H9 (cell line): ENCODE results near the gene B3GAT3. TPM values are rescaled to one million over a fixed set of nuclear protein-coding genes. Genes with fewer than 3 reads are reported as not detected.

Experiments used
- DNase-seq: peaks from one replicate; pipeline ENCODE4 v3.0.0-alpha.2; 2017
- H2AFZ ChIP-seq: one replicate; pipeline ENCODE4 v1.6.1; 2013; ENCODE audit warnings: mild to moderate bottlenecking, low read length, control low read depth, moderate library complexity
- H2AK5ac ChIP-seq: 2 replicates; pipeline ENCODE4 v1.6.1; 2013; ENCODE audit warnings: low read length, control low read depth, mixed read lengths; ENCODE audit not compliant: insufficient read length
- H2BK120ac ChIP-seq: one replicate; pipeline ENCODE4 v1.6.1; 2013; ENCODE audit warnings: low read depth, mild to moderate bottlenecking, low read length, control low read depth, inconsistent platforms; ENCODE audit not compliant: poor library complexity, severe bottlenecking
- H2BK12ac ChIP-seq: 2 replicates; pipeline ENCODE4 v1.6.1; 2013; ENCODE audit warnings: low read length, control low read depth, mixed read lengths, low read depth; ENCODE audit not compliant: insufficient read length
- H2BK15ac ChIP-seq: 2 replicates; pipeline ENCODE4 v1.6.1; 2013; ENCODE audit warnings: low read depth, low read length, control low read depth
- H2BK20ac ChIP-seq: one replicate; pipeline ENCODE4 v1.6.1; 2013; ENCODE audit warnings: low read depth, mild to moderate bottlenecking, low read length, control low read depth, inconsistent platforms; ENCODE audit not compliant: poor library complexity, severe bottlenecking
- H2BK5ac ChIP-seq: 2 replicates; pipeline ENCODE4 v1.6.1; 2013; ENCODE audit warnings: low read length, control low read depth, mixed read lengths; ENCODE audit not compliant: insufficient read length
- H3K14ac ChIP-seq: 2 replicates; pipeline ENCODE4 v1.6.1; 2013; ENCODE audit warnings: low read length, control low read depth; ENCODE audit not compliant: insufficient read depth
- H3K18ac ChIP-seq: 2 replicates; pipeline ENCODE4 v1.6.1; 2013; ENCODE audit warnings: low read depth, mild to moderate bottlenecking, mixed read lengths, low read length, control low read depth; ENCODE audit not compliant: insufficient read length
- H3K23ac ChIP-seq: 2 replicates; pipeline ENCODE4 v1.6.1; 2013; ENCODE audit warnings: low read length, control low read depth, mixed read lengths, low read depth; ENCODE audit not compliant: insufficient read length
- H3K23me2 ChIP-seq: 2 replicates; pipeline ENCODE4 v1.6.1; 2013; ENCODE audit warnings: low read depth, mild to moderate bottlenecking, mixed read lengths, low read length, control low read depth; ENCODE audit not compliant: insufficient read length, poor library complexity, severe bottlenecking
- H3K27ac ChIP-seq: 2 replicates; pipeline ENCODE4 v1.5.1; 2013; ENCODE audit warnings: low read length, control low read depth, mixed read lengths, low read depth; ENCODE audit not compliant: insufficient read length
- H3K27me3 ChIP-seq: 2 replicates; pipeline ENCODE4 v1.6.1; 2013; ENCODE audit warnings: low read length, control low read depth, inconsistent platforms; ENCODE audit not compliant: insufficient read depth
- H3K4ac ChIP-seq: 2 replicates; pipeline ENCODE4 v1.6.1; 2013; ENCODE audit warnings: low read depth, mild to moderate bottlenecking, control low read depth, inconsistent platforms, low read length, moderate library complexity
- H3K4me1 ChIP-seq: 2 replicates; pipeline ENCODE4 v1.6.1; 2013; ENCODE audit warnings: low read length, control low read depth, inconsistent platforms; ENCODE audit not compliant: insufficient read depth
- H3K4me2 ChIP-seq: 2 replicates; pipeline ENCODE4 v1.6.1; 2013; ENCODE audit warnings: low read length, control low read depth, mixed read lengths; ENCODE audit not compliant: insufficient read length, insufficient read depth
- H3K56ac ChIP-seq: 2 replicates; pipeline ENCODE4 v1.6.1; 2013; ENCODE audit warnings: low read depth, mild to moderate bottlenecking, mixed read lengths, low read length, control low read depth; ENCODE audit not compliant: insufficient read length
- H3K79me1 ChIP-seq: 2 replicates; pipeline ENCODE4 v1.6.1; 2013; ENCODE audit warnings: low read depth, mild to moderate bottlenecking, moderate library complexity, low read length, control low read depth, inconsistent platforms; ENCODE audit not compliant: insufficient read depth, poor library complexity, severe bottlenecking
- H3K79me2 ChIP-seq: 2 replicates; pipeline ENCODE4 v1.6.1; 2013; ENCODE audit warnings: low read length, control low read depth, inconsistent platforms; ENCODE audit not compliant: insufficient read depth
- H3K9ac ChIP-seq: 2 replicates; pipeline ENCODE4 v1.6.1; 2013; ENCODE audit warnings: low read length, control low read depth, mixed read lengths; ENCODE audit not compliant: insufficient read length; ENCODE audit errors: extremely low read depth
- H3K9me3 ChIP-seq: one replicate; pipeline ENCODE4 v1.6.1; 2013; ENCODE audit warnings: low read depth, low read length, inconsistent platforms; ENCODE audit not compliant: control insufficient read depth
- H3T11ph ChIP-seq: one replicate; pipeline ENCODE4 v1.6.1; 2013; ENCODE audit warnings: mild to moderate bottlenecking, low read length, control low read depth, inconsistent platforms
- H4K20me1 ChIP-seq: one replicate; pipeline ENCODE4 v1.6.1; 2013; ENCODE audit not compliant: control insufficient read depth, insufficient read length, insufficient read depth
- H4K5ac ChIP-seq: 2 replicates; pipeline ENCODE4 v1.6.1; 2013; ENCODE audit warnings: low read depth, mild to moderate bottlenecking, mixed read lengths, low read length, control low read depth; ENCODE audit not compliant: insufficient read length
- H4K8ac ChIP-seq: replicated peaks from 2 replicates; pipeline ENCODE4 v1.6.1; 2013; ENCODE audit warnings: low read length, control low read depth, mixed read lengths, low read depth; ENCODE audit not compliant: insufficient read length
- H4K91ac ChIP-seq: 2 replicates; pipeline ENCODE4 v1.6.1; 2013; ENCODE audit warnings: low read depth, mild to moderate bottlenecking, moderate library complexity, mixed read lengths, low read length, control low read depth; ENCODE audit not compliant: insufficient read length
- H3K27ac Mint-ChIP-seq, 3 experiments: 2 replicates in 2 of 3; 3 replicates in 1 of 3; pipeline ENCODE4 v1.8.0; 2020 to 2021; ENCODE audit warnings: mixed read lengths in 3 of 3, mild to moderate bottlenecking in 1 of 3, moderate library complexity in 1 of 3
- H3K27me3 Mint-ChIP-seq: 2 replicates; pipeline ENCODE4 v1.8.0; 2021; ENCODE audit warnings: low read depth, mild to moderate bottlenecking, moderate library complexity, mixed read lengths
- H3K36me3 Mint-ChIP-seq, 3 experiments: 2 replicates in 2 of 3; 3 replicates in 1 of 3; pipeline ENCODE4 v1.8.0; 2020 to 2021; ENCODE audit warnings: low read depth in 3 of 3, mixed read lengths in 3 of 3; ENCODE audit not compliant: insufficient read depth in 1 of 3
- H3K4me1 Mint-ChIP-seq, 2 experiments: 2 replicates each; pipeline ENCODE4 v1.8.0; 2020; ENCODE audit warnings: mixed read lengths in 2 of 2
- H3K4me3 Mint-ChIP-seq, 2 experiments: 2 replicates in 1 of 2; 3 replicates in 1 of 2; pipeline ENCODE4 v1.8.0; 2020 to 2021; ENCODE audit warnings: mild to moderate bottlenecking in 2 of 2, mixed read lengths in 2 of 2, moderate library complexity in 1 of 2
- H3K9me3 Mint-ChIP-seq, 2 experiments: 2 replicates in 1 of 2; 3 replicates in 1 of 2; pipeline ENCODE4 v1.8.0; 2020; ENCODE audit warnings: mild to moderate bottlenecking in 2 of 2, mixed read lengths in 2 of 2, moderate library complexity in 1 of 2
- CTCF ChIP-seq: fragments of 200-600 bp; sonication (generic); conservative IDR thresholded peaks from 3 replicates; pipeline ENCODE4 v1.8.0; 2021; ENCODE audit warnings: antibody characterized with exemption, mild to moderate bottlenecking
- WGBS: extraction: QIAGEN DNeasy Blood & Tissue Kit; methylation state at CpG from one replicate; pipeline ENCODE4 v1.1.7; 2013; ENCODE audit warnings: missing lambda C conversion rate, low lambda C conversion rate, mixed read lengths; ENCODE audit not compliant: insufficient read length; ENCODE audit errors: extremely low coverage; 5-methylcytosine and 5-hydroxymethylcytosine counted together
- total RNA-seq: library from RNA; stranded (reverse); gene quantifications from 2 replicates; pipeline ENCODE4 v1.2.1, GENCODE V29; 2021

B3GAT3 gene
- total RNA-seq, 1 experiment from 2014 or later, result 30.8 TPM

GRCh38 chr11:62592989-62593421 lies 28.8 kb downstream of the B3GAT3 start:
- H4K91ac ChIP-seq, result no peak overlapping the region
- no peak overlapping the region for H2BK5ac ChIP-seq
- H2BK120ac ChIP-seq, result no peak overlapping the region
- H3K56ac ChIP-seq, result no peak overlapping the region
- H3K4ac ChIP-seq, result no peak overlapping the region
- no peak for DNase-seq
- no peak overlapping the region for H2BK20ac ChIP-seq
- no peak overlapping the region for H2BK12ac ChIP-seq
- no CpG with 5 or more reads among the region's 8 CpGs for WGBS
- no peak overlapping the region for H3K9ac ChIP-seq
- H4K20me1 ChIP-seq, result no peaks in the 10 kb centered on the region
- Mint-ChIP-seq H3K27me3 (no peaks in the 10 kb centered on the region), H3K9me3 (no peaks in the 10 kb centered on the region), H3K4me1 (peaks cover 21 to 25% of the 10 kb centered on the region in 2 experiments), H3K4me3 (peak overlapping the region in 1 of 2 experiments; percentile 66; a peak in 3 of 5 replicates), H3K36me3 (peaks cover 35 to 66% (median 61%) of the 10 kb centered on the region in 3 experiments), H3K27ac (peak overlapping the region in 2 of 3 experiments; percentile 9 to 75; a peak in 2 of 7 replicates)
- peaks cover 5% of the 10 kb centered on the region for H3K23me2 ChIP-seq
- H4K5ac ChIP-seq, result no peak overlapping the region
- H3K9me3 ChIP-seq, result no peaks in the 10 kb centered on the region
- H2AFZ ChIP-seq, result no peak overlapping the region
- no peak overlapping the region for H3K4me2 ChIP-seq
- H3K27me3 ChIP-seq, result no peaks in the 10 kb centered on the region
- no peaks in the 10 kb centered on the region for H3K79me1 ChIP-seq
- TF ChIP-seq CTCF, result no peak
- H3K27ac ChIP-seq, result no peak overlapping the region
- H3K14ac ChIP-seq, result no peak overlapping the region
- no peak overlapping the region for H4K8ac ChIP-seq
- H2AK5ac ChIP-seq, result no peak overlapping the region
- H2BK15ac ChIP-seq, result no peak overlapping the region
- H3T11ph ChIP-seq, result no peak overlapping the region
- H3K4me1 ChIP-seq, result no peaks in the 10 kb centered on the region; the same call in 1 of the 2 replicates
- no peak overlapping the region for H3K23ac ChIP-seq
- H3K18ac ChIP-seq, result no peak overlapping the region
- no peaks in the 10 kb centered on the region for H3K79me2 ChIP-seq
